NCI-H2107 (cell line): Measurements from ENCODE around the gene GAB3.
"Not testable (repeated sequence)": the region's sequence is repeated elsewhere in the genome, so short reads cannot be mapped to it uniquely, and the experiment has no call there.

ENCODE experiments used
- DNase-seq: peaks from one replicate; lab custom pipeline; 2025; lab: John Stamatoyannopoulos, UW

GAB3 gene

DNA sequence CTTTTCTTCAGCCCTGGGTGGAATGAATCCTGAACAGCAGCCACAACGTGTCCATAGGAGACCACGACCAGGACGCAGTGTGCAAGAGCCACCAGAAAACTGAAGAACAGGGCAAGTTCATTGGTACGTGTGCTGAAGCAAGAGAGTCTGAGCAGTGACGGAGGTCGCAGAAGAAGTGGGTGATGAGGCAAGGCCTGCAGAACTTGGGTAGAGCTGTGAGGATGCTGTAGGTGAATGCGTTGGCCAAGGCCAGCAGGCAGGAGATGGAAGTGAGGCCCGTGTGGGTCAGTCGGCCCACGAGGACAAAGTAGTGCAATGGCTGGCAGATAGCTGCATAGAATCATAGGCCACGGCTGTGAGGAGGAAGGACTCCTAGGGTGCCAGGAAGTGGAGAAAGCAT is 91.9 kb downstream of the GAB3 start:
- DNase-seq, result no peak

DNA sequence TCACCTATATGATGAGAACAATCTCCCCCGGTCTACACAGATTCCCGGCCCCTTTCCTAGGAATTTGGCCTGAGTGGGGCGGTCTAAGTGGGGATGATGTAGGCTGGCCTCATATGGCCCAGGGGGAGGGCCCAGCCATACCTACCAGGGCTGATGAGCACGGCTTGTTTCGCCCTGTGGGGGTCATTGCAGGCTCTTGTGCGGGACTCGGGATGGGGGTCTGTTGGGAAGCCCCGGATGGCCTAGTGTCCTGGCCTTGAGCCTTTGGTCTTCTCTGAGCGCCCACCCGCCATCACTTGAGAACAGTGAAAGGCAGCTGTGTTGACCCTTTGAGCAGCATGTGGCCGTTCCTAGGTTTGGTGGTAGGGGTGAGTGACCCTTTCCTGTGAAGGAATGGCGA is 92.7 kb downstream of the GAB3 start:
- no peak for DNase-seq

DNA sequence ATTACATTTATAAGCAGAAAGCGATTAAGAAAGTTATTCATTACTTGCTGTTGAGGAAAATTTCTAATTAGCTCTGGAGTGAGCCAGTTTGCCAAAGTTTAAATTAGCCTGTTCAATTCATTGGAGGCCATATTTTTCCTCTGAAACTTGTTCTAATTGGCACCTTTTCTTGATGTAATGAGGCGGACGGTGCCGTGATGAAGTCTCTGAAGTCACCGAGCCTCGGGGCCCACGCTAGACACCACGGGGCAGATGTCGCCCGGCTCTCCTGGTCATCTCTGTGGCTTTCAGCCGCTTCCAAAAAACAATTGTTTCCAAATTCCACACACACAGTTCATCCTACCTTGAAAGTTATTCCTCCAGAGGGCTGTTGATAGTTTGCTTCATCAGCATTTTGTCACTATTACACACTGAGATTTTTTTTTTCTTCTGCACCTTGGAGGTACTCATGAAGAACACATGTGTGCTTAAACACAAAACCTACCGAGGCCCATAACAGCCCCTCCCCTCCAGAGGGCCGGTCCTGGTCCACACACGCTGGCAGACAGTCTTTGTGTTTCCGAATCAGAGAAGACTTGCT is 93.6 kb downstream of the GAB3 start:
- DNase-seq, result no peak

DNA sequence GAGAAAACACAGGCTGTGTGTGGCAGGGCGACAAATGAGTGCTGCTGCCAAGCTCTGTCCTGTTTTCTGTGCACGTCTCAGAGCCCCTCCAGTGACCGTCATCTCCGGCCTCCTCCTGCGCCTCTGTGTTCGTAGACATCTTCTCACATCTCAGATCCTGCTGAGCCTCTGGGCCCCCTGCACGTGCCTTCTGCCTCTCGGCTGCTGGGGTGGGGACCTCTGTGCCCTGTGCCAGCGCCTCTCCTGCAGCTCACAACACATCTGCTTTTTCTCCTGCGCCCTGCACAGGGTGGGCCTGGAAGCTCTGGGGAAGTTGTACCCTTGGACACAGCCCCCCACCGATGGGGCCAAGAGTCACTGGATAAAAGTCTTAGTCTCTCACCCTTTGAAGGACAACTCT is 95.1 kb downstream of the GAB3 start:
- no peak for DNase-seq

DNA sequence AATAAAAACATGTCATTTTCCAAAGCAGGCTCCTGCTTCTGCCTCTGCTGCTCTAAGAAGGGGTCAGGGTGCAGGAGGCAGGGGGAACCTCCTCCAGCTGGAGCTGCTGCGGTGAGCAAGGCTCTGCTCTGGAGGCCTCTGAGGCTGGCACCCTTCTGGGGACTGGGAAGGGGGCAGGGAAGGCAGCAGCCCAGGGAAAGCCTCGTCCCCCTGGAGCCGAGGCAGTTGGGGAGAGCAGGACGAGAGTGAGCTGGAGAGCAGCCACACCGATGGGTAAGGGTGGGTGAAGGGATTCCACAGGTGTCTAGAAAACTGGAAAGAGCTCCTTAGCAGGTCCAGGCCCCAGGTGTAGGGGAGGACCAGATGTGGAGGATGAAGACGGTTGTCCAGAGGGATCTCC is 95.5 kb downstream of the GAB3 start:
- no peak for DNase-seq

DNA sequence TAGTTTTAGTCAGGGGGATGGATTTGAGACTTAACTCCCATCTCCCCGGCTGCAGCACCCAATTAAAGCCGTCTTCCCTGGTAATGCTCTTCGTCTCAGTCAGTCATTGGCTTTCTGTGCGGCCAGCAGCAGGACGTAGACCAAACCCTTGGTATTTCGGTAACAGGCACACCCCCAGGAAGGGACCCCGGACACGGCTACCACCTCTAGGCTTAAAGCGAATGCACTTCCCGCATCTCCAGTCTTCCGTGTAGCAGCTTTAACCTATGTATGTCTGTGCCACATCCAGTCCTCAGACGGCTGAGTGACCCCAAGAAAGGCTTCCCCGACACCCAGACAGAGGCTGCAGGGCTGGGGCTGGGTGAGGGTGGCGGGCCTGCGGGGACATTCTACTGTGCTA is 96.0 kb downstream of the GAB3 start:
- DNase-seq, result no peak

DNA sequence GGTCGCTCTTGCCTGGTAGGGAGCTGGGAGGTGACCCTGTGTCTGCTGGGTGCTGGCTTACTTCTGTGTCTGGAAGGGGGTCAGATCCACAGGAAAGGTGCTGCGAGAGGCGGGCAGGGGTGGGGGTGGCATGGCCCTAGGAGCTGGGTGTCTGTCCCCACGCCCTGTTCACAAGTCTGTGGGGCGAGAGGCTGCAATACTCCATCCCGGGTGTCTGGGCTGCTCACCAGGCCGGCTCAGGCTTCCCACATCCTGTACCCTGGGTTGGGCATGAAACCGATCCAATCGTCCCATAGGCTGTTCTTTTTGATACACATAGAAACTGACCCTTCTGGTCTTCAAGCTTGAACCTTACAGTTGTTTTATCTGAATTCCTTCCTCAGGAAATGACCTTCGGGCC is 96.5 kb downstream of the GAB3 start:
- DNase-seq, result no peak

DNA sequence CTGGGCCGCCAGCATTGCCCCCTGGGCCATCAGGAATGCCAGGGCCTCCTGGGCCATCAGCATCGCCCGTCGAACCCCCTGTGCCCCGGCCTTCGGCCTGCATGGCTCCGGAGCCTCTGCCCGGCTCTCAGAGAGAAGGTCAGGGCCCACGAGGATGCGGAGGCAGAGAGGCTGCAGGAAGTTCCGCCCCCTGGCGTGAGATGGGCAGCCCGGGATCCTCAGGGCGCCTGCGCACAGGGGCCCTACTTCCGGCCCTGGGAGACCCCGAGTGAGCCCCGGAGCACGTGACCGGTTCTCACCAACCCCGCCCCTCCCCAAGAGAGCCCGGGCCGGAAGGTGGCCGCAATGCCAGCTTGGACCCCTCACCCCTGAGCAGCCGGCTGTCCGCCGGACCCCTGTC is 97.5 kb downstream of the GAB3 start, which contains the start of gene CTAG2:
TSS of gene CTAG2 (minus strand) at position 167 of the 400 bp plus-strand sequence. CDS start at position 103, 64 bp downstream.
- not testable (repeated sequence) for DNase-seq

DNA sequence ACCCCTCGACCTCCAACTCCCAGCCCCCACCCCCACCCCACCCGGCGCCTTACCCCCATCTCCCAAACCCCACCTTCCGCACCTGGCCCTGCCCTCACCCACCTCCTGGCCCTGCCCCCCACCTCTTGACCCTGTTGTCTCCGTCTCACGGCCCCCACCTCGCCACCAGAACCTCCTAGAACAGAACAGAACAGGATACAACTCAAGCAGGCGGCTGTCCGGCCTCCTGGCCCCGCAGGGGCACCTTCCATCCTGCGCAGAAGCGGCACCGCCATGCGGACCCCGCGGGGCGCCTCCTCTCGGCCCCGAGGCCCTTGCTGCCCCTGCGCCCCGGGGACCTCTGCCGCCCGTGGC is 97.9 kb downstream of the GAB3 start:
- DNase-seq, result no peak

DNA sequence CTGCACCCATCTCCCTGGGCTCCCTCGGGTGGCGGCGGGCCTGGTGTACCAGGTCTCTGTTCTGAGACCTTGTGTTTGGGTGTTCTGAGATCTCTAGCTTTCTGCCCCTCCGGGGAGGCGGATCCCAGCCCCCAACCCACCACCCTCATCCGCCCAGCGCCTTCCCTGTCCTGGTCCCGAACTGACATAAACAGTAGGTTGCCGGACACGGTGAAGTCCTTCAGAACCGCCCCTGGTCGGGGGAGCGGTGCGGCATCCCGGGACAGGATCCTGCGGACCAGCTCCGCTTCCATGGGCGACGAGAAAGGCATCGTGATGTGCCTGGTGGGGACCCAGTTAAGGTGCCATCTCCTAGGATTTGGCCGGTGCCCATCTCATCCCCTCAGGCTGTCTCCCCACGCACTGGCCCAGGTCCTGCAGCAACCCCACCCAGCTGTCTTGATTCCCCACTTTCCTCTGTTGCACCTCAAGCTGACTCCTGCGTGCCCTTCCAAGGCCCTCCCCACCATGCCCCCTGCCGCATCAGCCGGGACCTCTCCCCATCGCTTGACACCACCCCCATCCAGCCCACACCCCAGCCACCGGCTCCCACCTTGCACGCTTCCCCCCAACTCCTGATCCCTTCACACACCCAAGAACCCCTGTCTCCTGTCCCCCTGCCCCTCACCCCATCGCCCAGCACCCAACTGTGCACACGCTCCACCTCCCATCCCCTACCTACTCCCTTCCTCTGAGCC is 98.4 kb downstream of the GAB3 start:
- no peak for DNase-seq

DNA sequence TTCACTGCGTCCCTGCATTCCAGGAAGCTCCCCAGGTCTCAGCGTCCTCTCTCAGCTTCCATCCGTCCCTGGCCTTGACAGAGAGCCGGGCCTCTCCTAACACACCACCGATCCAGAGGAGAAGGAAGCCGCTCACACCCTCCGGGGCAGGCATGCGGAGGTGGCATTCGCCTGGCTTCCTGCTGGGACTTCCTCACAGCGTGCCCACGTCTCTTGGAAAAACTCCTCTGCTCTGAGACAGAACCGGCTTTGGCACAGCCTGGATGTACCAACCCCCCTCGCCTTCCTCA is 100.7 kb downstream of the GAB3 start:
- DNase-seq, result no peak

DNA sequence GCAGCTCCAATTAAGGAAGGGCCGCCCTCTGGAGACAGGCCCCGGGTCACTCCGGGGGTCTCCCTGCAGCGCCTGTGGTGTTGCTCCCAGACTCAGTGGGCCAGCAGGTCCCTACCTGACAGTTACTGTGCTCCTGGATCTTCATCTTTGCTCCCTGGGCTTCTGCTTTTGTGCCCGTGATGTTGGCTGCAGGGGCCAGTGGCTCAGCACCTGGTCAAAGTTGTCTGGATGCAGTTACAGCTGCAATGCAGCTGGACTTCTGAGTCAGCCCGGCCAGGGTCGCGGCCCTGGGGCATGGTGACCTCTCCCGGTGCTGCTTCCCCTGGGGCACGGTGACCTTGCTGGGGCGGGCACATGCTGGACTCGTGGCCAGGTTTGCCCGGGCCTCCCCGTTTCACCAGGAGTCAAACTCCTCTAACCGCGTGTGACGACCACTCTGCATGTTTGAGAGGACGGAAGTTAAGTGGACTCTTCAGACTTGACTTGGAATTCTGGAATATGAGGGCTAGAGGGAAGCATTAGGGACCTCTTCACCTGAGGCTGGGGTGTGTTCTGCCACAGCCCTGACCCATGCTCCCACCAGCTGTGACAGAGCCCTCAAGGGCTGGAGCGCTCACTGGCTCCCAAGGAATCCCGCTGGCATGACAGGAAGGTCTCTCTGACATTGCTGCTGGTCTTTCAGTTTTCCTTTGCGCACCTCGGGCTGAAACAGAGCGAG is 101.2 kb downstream of the GAB3 start:
- DNase-seq, result no peak

DNA sequence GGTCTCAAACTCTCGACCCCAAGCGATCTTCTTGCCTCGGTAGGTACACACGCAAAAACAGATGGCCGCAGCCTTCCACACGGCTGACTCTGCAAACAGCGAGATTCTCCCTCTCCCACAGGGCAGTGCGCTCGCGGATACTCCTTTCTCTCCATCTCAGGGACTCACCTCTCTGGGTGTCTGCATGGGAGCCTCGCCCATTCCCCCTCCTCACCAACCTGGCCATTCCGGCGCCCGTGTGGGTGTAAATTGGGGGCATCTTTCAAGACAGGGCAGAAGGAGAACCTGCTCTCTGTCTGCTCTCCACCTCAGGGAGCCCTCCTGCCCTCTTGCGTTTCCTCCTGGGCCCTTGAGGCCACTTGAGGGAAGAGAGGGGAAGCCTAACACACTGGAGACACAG is 101.9 kb downstream of the GAB3 start:
- no peak for DNase-seq

DNA sequence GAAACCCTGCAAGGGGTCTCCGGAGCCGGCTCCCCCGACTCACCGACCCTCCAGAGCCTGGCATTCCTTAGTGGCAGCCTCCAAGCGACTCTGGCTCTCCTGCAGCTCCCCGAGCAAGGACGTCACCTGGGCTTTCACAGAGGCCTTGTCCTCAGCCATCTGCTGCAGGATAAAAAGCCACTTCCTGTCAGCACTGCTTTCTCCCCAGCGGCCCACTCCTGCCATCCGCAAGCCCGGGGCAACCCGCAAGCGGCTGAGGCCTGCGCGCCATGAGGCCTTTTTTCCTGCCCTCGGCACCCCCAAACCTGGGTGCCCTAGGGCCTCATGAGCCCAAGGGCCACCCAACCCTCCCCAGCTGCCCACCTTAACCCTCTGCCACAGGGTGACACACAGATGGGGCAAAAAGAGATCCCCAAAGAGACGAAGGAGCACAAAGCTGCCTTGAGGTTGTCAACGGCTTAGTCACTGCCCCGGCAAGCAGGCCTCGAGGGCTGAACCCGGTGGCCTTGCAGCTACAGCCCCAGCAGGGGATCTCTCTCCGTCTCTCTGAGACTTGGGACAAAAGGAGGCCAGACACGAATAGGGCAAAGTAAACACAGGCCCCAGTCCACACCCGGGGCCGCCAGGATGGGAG is 105.0 kb downstream of the GAB3 start:
- not testable (repeated sequence) for DNase-seq

DNA sequence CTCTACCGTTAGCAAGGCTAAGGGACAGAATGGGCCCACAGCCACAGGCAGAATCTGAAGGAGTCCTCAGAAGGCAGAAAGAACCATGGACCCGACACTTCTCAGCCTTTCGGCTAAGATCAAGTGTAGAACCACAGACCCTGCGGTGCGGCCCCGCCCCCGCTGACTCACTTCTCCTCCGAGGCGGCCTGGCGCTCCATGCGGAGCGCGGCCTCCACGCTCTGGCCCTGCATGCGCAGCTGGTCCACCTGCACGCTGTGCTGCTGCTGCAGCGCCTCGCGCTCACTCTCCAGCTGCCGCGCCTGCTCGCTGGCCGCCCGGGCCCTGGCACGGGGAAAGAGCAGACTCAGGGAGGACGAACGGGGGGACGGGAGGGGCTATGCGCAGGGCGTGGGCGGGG is 107.2 kb downstream of the GAB3 start:
- DNase-seq, result not testable (repeated sequence)

DNA sequence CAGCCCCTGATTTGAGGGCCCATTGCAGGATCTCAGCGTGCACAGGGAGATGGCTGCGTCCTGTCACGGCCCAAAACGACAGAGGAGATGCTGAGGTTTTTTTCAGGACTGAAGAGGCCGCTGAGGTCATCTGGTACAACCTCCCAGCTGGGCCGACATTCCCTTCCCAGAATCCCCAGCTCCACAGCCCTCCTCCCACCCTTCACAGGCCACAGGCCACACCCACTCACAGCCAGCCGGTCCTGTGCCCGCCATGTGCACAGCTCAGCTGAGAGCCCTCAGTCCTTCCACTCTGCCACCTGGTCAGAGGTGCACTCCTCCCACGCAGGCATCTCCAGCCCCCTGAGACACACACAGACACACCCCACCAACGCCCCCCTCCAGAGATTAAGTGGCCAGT is 109.1 kb downstream of the GAB3 start:
- not testable (repeated sequence) for DNase-seq

DNA sequence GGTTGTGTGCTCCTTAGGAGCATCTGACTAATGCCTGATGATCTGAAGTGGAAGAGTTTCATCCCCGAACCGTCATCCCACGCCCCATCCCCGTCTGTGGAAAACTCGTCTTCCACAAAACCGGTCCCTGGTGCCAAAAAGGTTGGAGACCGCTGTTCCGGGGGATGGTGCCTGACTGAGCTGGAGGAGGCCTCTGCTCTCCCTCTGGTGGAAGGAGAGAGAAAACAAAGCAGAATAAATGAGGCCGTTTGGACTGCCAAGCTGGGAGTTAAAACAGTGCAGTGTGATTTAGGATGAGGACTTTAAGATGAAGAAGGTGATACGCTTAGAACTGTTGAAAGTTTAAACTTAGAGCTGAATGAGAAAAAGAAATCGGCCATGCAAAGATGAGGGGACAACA is 117.2 kb downstream of the GAB3 start:
- DNase-seq, result not testable (repeated sequence)

DNA sequence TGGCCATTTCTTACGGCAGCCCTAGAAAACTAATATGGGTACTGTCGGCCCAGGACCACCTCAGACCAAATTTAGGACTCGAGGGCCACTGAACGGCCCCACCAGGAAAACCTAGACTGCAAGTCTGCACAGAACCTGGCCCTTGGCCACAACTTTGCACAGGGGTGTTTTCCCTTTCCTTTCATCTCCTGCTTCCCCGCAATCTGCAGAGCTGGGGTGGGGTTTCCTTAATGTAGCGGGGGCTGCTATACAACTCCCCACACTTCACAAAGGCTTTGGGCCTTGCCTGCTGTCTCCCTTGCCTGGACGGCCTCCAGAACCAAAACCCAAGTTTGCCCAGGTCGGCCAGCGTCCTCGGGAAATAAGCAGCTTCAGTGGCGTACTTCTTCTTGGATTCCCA is 119.9 kb downstream of the GAB3 start:
- not testable (repeated sequence) for DNase-seq

DNA sequence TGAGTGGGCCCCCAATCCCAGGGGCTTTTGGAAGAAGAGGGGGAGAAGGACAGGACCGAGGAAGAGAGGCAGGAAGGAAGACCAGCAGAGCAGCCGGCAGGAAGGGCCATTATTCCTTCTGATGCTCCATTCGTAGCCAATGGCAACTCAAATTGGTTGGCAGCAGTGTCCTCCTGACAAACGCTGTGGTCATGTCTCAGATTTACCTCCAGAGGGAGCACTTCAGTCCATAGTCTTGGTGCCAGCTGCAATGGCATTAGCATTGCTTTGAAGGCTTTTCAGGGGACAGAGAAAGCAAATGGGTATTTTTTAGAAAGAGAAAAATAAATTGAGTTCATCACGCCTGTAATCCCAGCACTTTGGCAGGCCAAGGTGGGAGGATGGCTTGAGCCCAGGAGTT is 121.9 kb downstream of the GAB3 start:
- DNase-seq, result not testable (repeated sequence)
